Measurements from ENCODE around the gene TBRG4. TPM values are rescaled to one million over a fixed set of nuclear protein-coding genes. Genes with fewer than 3 reads are reported as not detected.

The TBRG4 gene
- total RNA-seq, 2 experiments from 2014 or later: 121 to 152 TPM

GRCh38 chr7:45136106-45137060 lies 24.9 kb upstream of the TBRG4 start:
- Mint-ChIP-seq H3K27ac (no peak overlapping the region), H3K4me3 (no peak overlapping the region)

GRCh38 chr7:45133877-45134276 lies 22.4 kb upstream of the TBRG4 start:
- ATAC-seq: no peak
- no peak for DNase-seq
- Mint-ChIP-seq H3K36me3 (no peaks in the 10 kb centered on the region), H3K27me3 (peaks cover 5% of the 10 kb centered on the region), H3K4me1 (peaks cover 22% of the 10 kb centered on the region), H3K4me3 (no peak overlapping the region), H3K9me3 (ENCODE audit: low read depth) (no peaks in the 10 kb centered on the region), H3K27ac (no peak overlapping the region)
- CTCF ChIA-PET: interaction anchor here (1.0 to 3.4 kb wide), 4 partner anchors 10 to 214 kb away, joined by 3 to 28 read pairs (median 8); no protein-coding TSS in a partner anchor

More at GRCh38 chr7:45136106-45137060, 24.9 kb upstream of the TBRG4 start:
- CTCF ChIA-PET: interaction anchor here (0.6 to 4.1 kb wide), 54 partner anchors 9 to 563 kb away, joined by 3 to 56 read pairs (median 4); partner anchors contain the start of genes DDX56, MYO1G and TBRG4
- Mint-ChIP-seq H3K36me3 (no peaks in the 10 kb centered on the region), H3K27me3 (peaks cover 8% of the 10 kb centered on the region), H3K4me1 (peaks cover 28% of the 10 kb centered on the region), H3K9me3 (ENCODE audit: low read depth) (no peaks in the 10 kb centered on the region)
- peak; percentile 87 for ATAC-seq
- DNase-seq: peak; percentile 78

- ATAC-seq: no peak
- no peaks in the 10 kb centered on the region for H3K36me3 Mint-ChIP-seq
- peaks cover 5% of the 10 kb centered on the region for H3K27me3 Mint-ChIP-seq
- CTCF ChIA-PET: interaction anchor here (1.0 to 2.0 kb wide), 2 partner anchors 160 to 213 kb away, joined by 3 to 11 read pairs; no protein-coding TSS in a partner anchor
- no peak overlapping the region for H3K27ac Mint-ChIP-seq
- H3K4me3 Mint-ChIP-seq: no peak overlapping the region
- peaks cover 22% of the 10 kb centered on the region for H3K4me1 Mint-ChIP-seq
- no peak for DNase-seq
- H3K9me3 Mint-ChIP-seq (ENCODE audit: low read depth): no peaks in the 10 kb centered on the region
Observed at GRCh38 chr7:45133352-45133751, 21.9 kb upstream of the TBRG4 start.

GRCh38 chr7:45132708-45133320 lies 21.3 kb upstream of the TBRG4 start:
- Mint-ChIP-seq H3K36me3 (no peaks in the 10 kb centered on the region), H3K27ac (no peak overlapping the region), H3K27me3 (peaks cover 2% of the 10 kb centered on the region), H3K9me3 (ENCODE audit: low read depth) (no peaks in the 10 kb centered on the region), H3K4me3 (no peak overlapping the region), H3K4me1 (peaks cover 20% of the 10 kb centered on the region)
- no peak for ATAC-seq
- DNase-seq: no peak
- CTCF ChIA-PET: interaction anchor here (1.0 to 2.0 kb wide), 2 partner anchors 160 to 213 kb away, joined by 3 to 11 read pairs; no protein-coding TSS in a partner anchor

GRCh38 chr7:45131891-45132290 lies 20.4 kb upstream of the TBRG4 start:
- Mint-ChIP-seq H3K27me3 (no peaks in the 10 kb centered on the region), H3K4me3 (no peak overlapping the region), H3K36me3 (no peaks in the 10 kb centered on the region), H3K9me3 (ENCODE audit: low read depth) (no peaks in the 10 kb centered on the region), H3K27ac (no peak overlapping the region), H3K4me1 (peaks cover 14% of the 10 kb centered on the region)
- DNase-seq (no peak), ATAC-seq (no peak)
- CTCF ChIA-PET: interaction anchor here (2.0 kb wide), 1 partner anchor 159 kb away, joined by 11 read pairs; no protein-coding TSS in a partner anchor

- Mint-ChIP-seq H3K9me3 (ENCODE audit: low read depth) (no peaks in the 10 kb centered on the region), H3K4me1 (peaks cover 4% of the 10 kb centered on the region), H3K36me3 (no peaks in the 10 kb centered on the region), H3K27me3 (no peaks in the 10 kb centered on the region), H3K27ac (no peak overlapping the region), H3K4me3 (no peak overlapping the region)
- DNase-seq (no peak), ATAC-seq (no peak)
- CTCF ChIA-PET: interaction anchor here (1.4 kb wide), 1 partner anchor 150 kb away, joined by 3 read pairs; no protein-coding TSS in a partner anchor
Observed at GRCh38 chr7:45130910-45131309, 19.4 kb upstream of the TBRG4 start.

GRCh38 chr7:45129906-45130305 lies 18.4 kb upstream of the TBRG4 start:
- H3K4me1 Mint-ChIP-seq: no peaks in the 10 kb centered on the region
- DNase-seq (no peak), ATAC-seq (no peak)
- H3K27ac Mint-ChIP-seq: no peak overlapping the region
- no peaks in the 10 kb centered on the region for H3K27me3 Mint-ChIP-seq
- H3K36me3 Mint-ChIP-seq: no peaks in the 10 kb centered on the region
- CTCF ChIA-PET: interaction anchor here (1.4 kb wide), 1 partner anchor 149 kb away, joined by 3 read pairs; no protein-coding TSS in a partner anchor
- no peaks in the 10 kb centered on the region for H3K9me3 Mint-ChIP-seq (ENCODE audit: low read depth)
- H3K4me3 Mint-ChIP-seq: no peak overlapping the region

- Mint-ChIP-seq H3K9me3 (ENCODE audit: low read depth) (no peaks in the 10 kb centered on the region), H3K27me3 (no peaks in the 10 kb centered on the region), H3K4me1 (no peaks in the 10 kb centered on the region), H3K4me3 (no peak overlapping the region), H3K36me3 (no peaks in the 10 kb centered on the region), H3K27ac (no peak overlapping the region)
- DNase-seq (no peak), ATAC-seq (no peak)
- CTCF ChIA-PET: no interaction called here
Observed at GRCh38 chr7:45129181-45129800, 17.8 kb upstream of the TBRG4 start.

- no peak for ATAC-seq
- no peak for DNase-seq
- CTCF ChIA-PET: interaction anchor here (1.5 to 2.3 kb wide), 2 partner anchors 9 to 16 kb away, joined by 3 to 13 read pairs; no protein-coding TSS in a partner anchor
- Mint-ChIP-seq H3K4me3 (no peak overlapping the region), H3K27me3 (no peaks in the 10 kb centered on the region), H3K27ac (no peak overlapping the region), H3K9me3 (ENCODE audit: low read depth) (no peaks in the 10 kb centered on the region), H3K36me3 (no peaks in the 10 kb centered on the region), H3K4me1 (peaks cover 13% of the 10 kb centered on the region)
Observed at GRCh38 chr7:45126920-45127319, 15.4 kb upstream of the TBRG4 start.

GRCh38 chr7:45126201-45126600 lies 14.7 kb upstream of the TBRG4 start:
- DNase-seq: no peak
- no peaks in the 10 kb centered on the region for H3K27me3 Mint-ChIP-seq
- H3K36me3 Mint-ChIP-seq: no peaks in the 10 kb centered on the region
- no peak overlapping the region for H3K27ac Mint-ChIP-seq
- H3K4me1 Mint-ChIP-seq: peaks cover 13% of the 10 kb centered on the region
- CTCF ChIA-PET: interaction anchor here (2.3 to 5.0 kb wide), 2 partner anchors 9 to 10 kb away, joined by 13 to 28 read pairs; no protein-coding TSS in a partner anchor
- no peaks in the 10 kb centered on the region for H3K9me3 Mint-ChIP-seq (ENCODE audit: low read depth)
- no peak for ATAC-seq
- no peak overlapping the region for H3K4me3 Mint-ChIP-seq

- Mint-ChIP-seq H3K4me1 (peaks cover 13% of the 10 kb centered on the region), H3K36me3 (no peaks in the 10 kb centered on the region), H3K4me3 (no peak overlapping the region), H3K27me3 (no peaks in the 10 kb centered on the region), H3K27ac (no peak overlapping the region), H3K9me3 (ENCODE audit: low read depth) (no peaks in the 10 kb centered on the region)
- DNase-seq (no peak), ATAC-seq (no peak)
- CTCF ChIA-PET: interaction anchor here (0.9 to 5.0 kb wide), 2 partner anchors 10 to 12 kb away, joined by 3 to 28 read pairs; no protein-coding TSS in a partner anchor
Observed at GRCh38 chr7:45125193-45125904, 13.9 kb upstream of the TBRG4 start.

GRCh38 chr7:45123913-45124710 lies 12.6 kb upstream of the TBRG4 start:
- DNase-seq (no peak), ATAC-seq (no peak)
- Mint-ChIP-seq H3K4me1 (peaks cover 13% of the 10 kb centered on the region), H3K27me3 (no peaks in the 10 kb centered on the region), H3K36me3 (no peaks in the 10 kb centered on the region), H3K27ac (peak overlapping the region; percentile 87), H3K9me3 (ENCODE audit: low read depth) (no peaks in the 10 kb centered on the region), H3K4me3 (no peak overlapping the region)
- CTCF ChIA-PET: interaction anchor here (5.0 kb wide), 1 partner anchor 12 kb away, joined by 28 read pairs; no protein-coding TSS in a partner anchor

Measured in activated CD8-positive, alpha-beta memory T cell treated with anti-CD3 and anti-CD28 coated beads, Interleukin-2, amount 10 ng/mL, durations not matched to agents 7 days and 5 days (primary cell).